ENCODE measurements around the gene SECISBP2. TPM values are rescaled to one million over a fixed set of nuclear protein-coding genes. Genes with fewer than 3 reads are reported as not detected.

Gene SECISBP2
- total RNA-seq, 3 donors from 2014 or later: 40.5 to 84.7 (median 76.0) TPM

Other genes with a start within 250 kb of the SECISBP2 start
- gene SHC3, start 139.7 kb upstream of the SECISBP2 start, total RNA-seq: 1 to 10 TPM; 1.0 to 6.7 (median 2.3) TPM
- gene CKS2, start 7.3 kb upstream of the SECISBP2 start, total RNA-seq: 10 to 100 TPM; 18.2 to 32.4 (median 21.7) TPM
- gene SEMA4D, start 179.6 kb downstream of the SECISBP2 start, total RNA-seq: 10 to 100 TPM in 2 of 3 donors, 1 to 10 TPM in 1; 9.9 to 24.6 (median 16.1) TPM

All from breast epithelium (tissue), 3 donors.